ENCODE data around the gene ALS2.

GRCh38 chr2:201661366-201661765 lies 119.4 kb downstream of the ALS2 start:
- TF ChIP-seq CTCF (IDR thresholded peaks at IDR 0.05) (no peak), POLR2AphosphoS5 (IDR thresholded peaks at IDR 0.05; ENCODE audit: low read depth, low read length) (no peak), REST (IDR thresholded peaks at IDR 0.05; ENCODE audit: insufficient read depth in 1 of 2, low read depth in 2 of 2, low read length in 1 of 2) (no peak)

All from Panc1 (cell line).